GM19395 (cell line): ENCODE data around the gene MDGA2.
A peak's percentile ranks its signal among the peaks of the same experiment; 100 is the strongest.
"Not testable (repeated sequence)": the region's sequence is repeated elsewhere in the genome, so short reads cannot be mapped to it uniquely, and the experiment has no call there.

Source experiments
- ATAC-seq: cut with Tn5 transposase; IDR thresholded peaks from one replicate; pipeline ENCODE4 v1.9.1; 2021; ENCODE audit warnings: mild to moderate bottlenecking, moderate library complexity; ENCODE audit not compliant: unreplicated experiment

MDGA2 gene

GRCh38 chr14:47345016-47345415, 330.4 kb downstream of the MDGA2 start:
- no peak for ATAC-seq

- no peak for ATAC-seq
Measured at GRCh38 chr14:47332939-47333338, 342.5 kb downstream of the MDGA2 start.

GRCh38 chr14:47332106-47332505, 343.3 kb downstream of the MDGA2 start:
- no peak for ATAC-seq

- no peak for ATAC-seq
Measured at GRCh38 chr14:47328376-47328775, 347.0 kb downstream of the MDGA2 start.

GRCh38 chr14:47327336-47327735, 348.1 kb downstream of the MDGA2 start:
- no peak for ATAC-seq

- ATAC-seq, result no peak
Measured at GRCh38 chr14:47322751-47323150, 352.7 kb downstream of the MDGA2 start.

- no peak for ATAC-seq
Measured at GRCh38 chr14:47302121-47302520, 373.3 kb downstream of the MDGA2 start.

- ATAC-seq, result no peak
Measured at GRCh38 chr14:47300796-47301195, 374.6 kb downstream of the MDGA2 start.

- no peak for ATAC-seq
Measured at GRCh38 chr14:47297374-47297773, 378.0 kb downstream of the MDGA2 start.

GRCh38 chr14:47284283-47284682, 391.1 kb downstream of the MDGA2 start:
- ATAC-seq, result no peak

GRCh38 chr14:47281761-47282160, 393.6 kb downstream of the MDGA2 start:
- not testable (repeated sequence) for ATAC-seq

- ATAC-seq, result peak; percentile 92
Measured at GRCh38 chr14:47278233-47278842, 397.1 kb downstream of the MDGA2 start.

- ATAC-seq, result no peak
Measured at GRCh38 chr14:47277703-47278102, 397.7 kb downstream of the MDGA2 start.

- no peak for ATAC-seq
Measured at GRCh38 chr14:47276931-47277330, 398.5 kb downstream of the MDGA2 start.

GRCh38 chr14:47273939-47274338, 401.5 kb downstream of the MDGA2 start:
- no peak for ATAC-seq

- ATAC-seq, result no peak
Measured at GRCh38 chr14:47270715-47271114, 404.7 kb downstream of the MDGA2 start.

GRCh38 chr14:47269756-47270492, 405.5 kb downstream of the MDGA2 start:
- no peak for ATAC-seq

GRCh38 chr14:47264842-47265241, 410.6 kb downstream of the MDGA2 start:
- ATAC-seq, result no peak

GRCh38 chr14:47262801-47263200, 412.6 kb downstream of the MDGA2 start:
- ATAC-seq, result no peak

- ATAC-seq, result no peak
Measured at GRCh38 chr14:47261350-47261749, 414.1 kb downstream of the MDGA2 start.

GRCh38 chr14:47259796-47260195, 415.6 kb downstream of the MDGA2 start:
- ATAC-seq, result no peak

- ATAC-seq, result no peak
Measured at GRCh38 chr14:47257013-47257412, 418.4 kb downstream of the MDGA2 start.

GRCh38 chr14:47252802-47253201, 422.6 kb downstream of the MDGA2 start:
- ATAC-seq, result no peak
